ENCODE results near the gene NR6A1.

Gene NR6A1

DNA sequence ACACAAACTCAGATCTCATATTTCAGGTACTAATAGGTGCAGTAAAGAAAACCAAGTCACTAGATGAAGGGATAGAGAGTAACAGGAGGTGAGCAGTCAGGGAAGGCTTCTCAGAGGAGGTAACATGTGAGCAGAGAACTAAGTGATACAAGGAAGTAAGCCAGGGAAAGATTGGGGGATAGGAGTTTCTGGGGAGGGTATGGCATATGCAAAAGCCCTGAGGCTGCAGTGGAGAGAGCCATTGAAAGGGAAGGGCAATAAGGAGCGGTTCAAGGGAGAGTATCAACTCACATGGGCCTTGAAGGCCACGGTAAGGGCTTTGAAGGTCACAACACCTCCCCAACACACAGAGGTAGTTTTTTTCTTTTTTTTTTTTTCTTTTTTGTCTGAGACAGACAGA is 12.7 kb upstream of the NR6A1 start:
- Histone ChIP-seq H3K9me3 (ENCODE audit: control insufficient read depth, low read length) (no peaks in the 10 kb centered on the region), H4K8ac (ENCODE audit: low read length) (no peak overlapping the region), H3K23ac (ENCODE audit: low read length in 2 of 2) (no peak overlapping the region), H4K91ac (ENCODE audit: low read length) (no peak overlapping the region), H3K79me1 (replicated peaks; ENCODE audit: low read length, poor library complexity, severe bottlenecking) (peaks cover 14% of the 10 kb centered on the region), H3K36me3 (ENCODE audit: control insufficient read depth in 1 of 2, insufficient read depth in 2 of 2, low read depth in 1 of 2, low read length in 2 of 2) (peaks cover 8 to 14% of the 10 kb centered on the region in 2 experiments), H3K4me3 (ENCODE audit: insufficient read depth in 1 of 2, low read depth in 1 of 2, low read length in 2 of 2) (no peak overlapping the region), H3K27me3 (ENCODE audit: control insufficient read depth in 1 of 2, insufficient read depth in 1 of 2, low read length in 2 of 2) (no peaks in the 10 kb centered on the region), H3K27ac (ENCODE audit: low read length, poor library complexity, severe bottlenecking) (no peak overlapping the region), H3K4me2 (ENCODE audit: low read length, poor library complexity, severe bottlenecking) (no peak overlapping the region), H2BK5ac (ENCODE audit: low read depth, low read length, poor library complexity, severe bottlenecking) (no peak overlapping the region), H2BK12ac (ENCODE audit: low read length in 2 of 2) (no peak overlapping the region), H2AK5ac (ENCODE audit: low read length, severe bottlenecking) (peak overlapping the region; percentile 15), H3K4me1 (ENCODE audit: control insufficient read depth, insufficient read depth, low read depth, low read length) (peaks cover 29% of the 10 kb centered on the region), H3K9ac (ENCODE audit: low read length) (peak overlapping the region; percentile 45), H2AFZ (ENCODE audit: low read depth, low read length) (no peak overlapping the region), H3K18ac (ENCODE audit: low read depth in 1 of 2, low read length in 2 of 2) (no peak overlapping the region), H2BK15ac (ENCODE audit: low read depth, poor library complexity, severe bottlenecking) (no peak overlapping the region), H2BK120ac (ENCODE audit: low read depth, low read length) (no peak overlapping the region), H3K14ac (ENCODE audit: low read length in 2 of 2) (no peak overlapping the region), H3K4ac (ENCODE audit: low read depth in 1 of 2, low read length in 2 of 2) (no peak overlapping the region)
- no peak for DNase-seq
- no CpG with 5 or more reads among the region's 2 CpGs for WGBS

- H2BK12ac ChIP-seq (ENCODE audit: low read length in 2 of 2): no peak overlapping the region
- H3K9ac ChIP-seq (ENCODE audit: low read length): peak overlapping the region; percentile 41
- H2BK5ac ChIP-seq (ENCODE audit: low read depth, low read length, poor library complexity, severe bottlenecking): no peak overlapping the region
- 88% methylated on average over 7 of the region's 13 CpGs for WGBS
- no peak overlapping the region for H2BK120ac ChIP-seq (ENCODE audit: low read depth, low read length)
- peaks cover 33% of the 10 kb centered on the region for H3K4me1 ChIP-seq (ENCODE audit: control insufficient read depth, insufficient read depth, low read depth, low read length)
- H3K36me3 ChIP-seq (ENCODE audit: control insufficient read depth in 1 of 2, insufficient read depth in 2 of 2, low read depth in 1 of 2, low read length in 2 of 2): peaks cover 7 to 10% of the 10 kb centered on the region in 2 experiments
- no peak overlapping the region for H2AFZ ChIP-seq (ENCODE audit: low read depth, low read length)
- H3K27ac ChIP-seq (ENCODE audit: low read length, poor library complexity, severe bottlenecking): no peak overlapping the region
- no peak overlapping the region for H3K18ac ChIP-seq (ENCODE audit: low read depth in 1 of 2, low read length in 2 of 2)
- H3K4me2 ChIP-seq (ENCODE audit: low read length, poor library complexity, severe bottlenecking): no peak overlapping the region
- H3K23ac ChIP-seq (ENCODE audit: low read length in 2 of 2): no peak overlapping the region
- H3K4ac ChIP-seq (ENCODE audit: low read depth in 1 of 2, low read length in 2 of 2): no peak overlapping the region
- H3K9me3 ChIP-seq (ENCODE audit: control insufficient read depth, low read length): no peaks in the 10 kb centered on the region
- H2BK15ac ChIP-seq (ENCODE audit: low read depth, poor library complexity, severe bottlenecking): no peak overlapping the region
- H4K91ac ChIP-seq (ENCODE audit: low read length): no peak overlapping the region
- H2AK5ac ChIP-seq (ENCODE audit: low read length, severe bottlenecking): peak overlapping the region; percentile 5
- no peak overlapping the region for H3K4me3 ChIP-seq (ENCODE audit: insufficient read depth in 1 of 2, low read depth in 1 of 2, low read length in 2 of 2)
- H3K14ac ChIP-seq (ENCODE audit: low read length in 2 of 2): peak overlapping the region in 1 of 2 experiments; percentile 49
- H4K8ac ChIP-seq (ENCODE audit: low read length): no peak overlapping the region
- H3K79me1 ChIP-seq (replicated peaks; ENCODE audit: low read length, poor library complexity, severe bottlenecking): peaks cover 14% of the 10 kb centered on the region
- H3K27me3 ChIP-seq (ENCODE audit: control insufficient read depth in 1 of 2, insufficient read depth in 1 of 2, low read length in 2 of 2): no peaks in the 10 kb centered on the region
- no peak for DNase-seq
Observed at GRCh38 chr9:124782661-124783574, 11.8 kb upstream of the NR6A1 start.

DNA sequence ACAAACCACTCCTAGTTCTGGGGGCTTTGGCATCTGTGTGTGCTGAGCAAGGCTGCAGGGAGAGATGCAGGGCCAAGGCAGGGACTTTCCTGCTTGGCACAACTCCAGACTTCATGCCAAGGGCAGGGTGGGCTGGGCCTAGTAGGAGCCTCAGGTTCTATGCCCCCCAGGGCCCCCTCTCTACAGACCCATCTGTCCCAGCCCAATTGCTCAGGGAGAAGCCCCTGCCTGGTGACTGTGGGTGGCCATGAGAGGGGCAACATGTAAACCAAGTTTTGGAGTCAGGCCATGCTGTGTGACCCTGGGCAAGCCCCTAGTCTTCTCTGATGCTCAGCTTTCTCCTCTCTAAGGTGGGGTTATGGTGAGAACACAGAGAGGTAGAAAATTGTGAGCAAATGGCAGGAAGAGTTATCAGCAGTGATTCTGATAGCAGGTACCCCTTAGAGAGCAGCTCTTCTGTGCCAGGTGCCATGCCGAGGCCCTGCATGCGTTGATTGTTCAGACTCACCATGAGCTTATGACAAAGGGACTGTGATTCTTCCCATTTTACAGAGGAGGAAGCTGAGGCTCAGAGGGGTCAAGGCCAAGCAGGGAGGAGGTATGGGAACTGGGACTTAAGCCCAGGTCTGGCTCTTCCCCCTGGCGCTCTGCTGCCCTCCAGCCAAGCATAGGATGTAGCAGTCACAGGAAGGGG is 11.0 kb upstream of the NR6A1 start:
- H2BK5ac ChIP-seq (ENCODE audit: low read depth, low read length, poor library complexity, severe bottlenecking): no peak overlapping the region
- no peaks in the 10 kb centered on the region for H3K9me3 ChIP-seq (ENCODE audit: control insufficient read depth, low read length)
- H2BK120ac ChIP-seq (ENCODE audit: low read depth, low read length): no peak overlapping the region
- H3K23ac ChIP-seq (ENCODE audit: low read length in 2 of 2): no peak overlapping the region
- H4K91ac ChIP-seq (ENCODE audit: low read length): no peak overlapping the region
- H3K36me3 ChIP-seq (ENCODE audit: control insufficient read depth in 1 of 2, insufficient read depth in 2 of 2, low read depth in 1 of 2, low read length in 2 of 2): peaks cover 4 to 5% of the 10 kb centered on the region in 2 experiments
- H3K4me2 ChIP-seq (ENCODE audit: low read length, poor library complexity, severe bottlenecking): no peak overlapping the region
- H2AFZ ChIP-seq (ENCODE audit: low read depth, low read length): no peak overlapping the region
- no peak overlapping the region for H2BK12ac ChIP-seq (ENCODE audit: low read length in 2 of 2)
- H4K8ac ChIP-seq (ENCODE audit: low read length): no peak overlapping the region
- H3K4me3 ChIP-seq (ENCODE audit: insufficient read depth in 1 of 2, low read depth in 1 of 2, low read length in 2 of 2): no peak overlapping the region
- peaks cover 15% of the 10 kb centered on the region for H3K79me1 ChIP-seq (replicated peaks; ENCODE audit: low read length, poor library complexity, severe bottlenecking)
- no peak overlapping the region for H2BK15ac ChIP-seq (ENCODE audit: low read depth, poor library complexity, severe bottlenecking)
- 92% methylated on average over 3 of the region's 3 CpGs for WGBS
- H3K18ac ChIP-seq (ENCODE audit: low read depth in 1 of 2, low read length in 2 of 2): no peak overlapping the region
- DNase-seq: no peak
- no peak overlapping the region for H3K4ac ChIP-seq (ENCODE audit: low read depth in 1 of 2, low read length in 2 of 2)
- H3K9ac ChIP-seq (ENCODE audit: low read length): peak overlapping the region; percentile 41
- H2AK5ac ChIP-seq (ENCODE audit: low read length, severe bottlenecking): peak overlapping the region; percentile 39
- peaks cover 38% of the 10 kb centered on the region for H3K4me1 ChIP-seq (ENCODE audit: control insufficient read depth, insufficient read depth, low read depth, low read length)
- H3K27ac ChIP-seq (ENCODE audit: low read length, poor library complexity, severe bottlenecking): no peak overlapping the region
- peak overlapping the region in 1 of 2 experiments; percentile 71 for H3K14ac ChIP-seq (ENCODE audit: low read length in 2 of 2)
- H3K27me3 ChIP-seq (ENCODE audit: control insufficient read depth in 1 of 2, insufficient read depth in 1 of 2, low read length in 2 of 2): no peaks in the 10 kb centered on the region

DNA sequence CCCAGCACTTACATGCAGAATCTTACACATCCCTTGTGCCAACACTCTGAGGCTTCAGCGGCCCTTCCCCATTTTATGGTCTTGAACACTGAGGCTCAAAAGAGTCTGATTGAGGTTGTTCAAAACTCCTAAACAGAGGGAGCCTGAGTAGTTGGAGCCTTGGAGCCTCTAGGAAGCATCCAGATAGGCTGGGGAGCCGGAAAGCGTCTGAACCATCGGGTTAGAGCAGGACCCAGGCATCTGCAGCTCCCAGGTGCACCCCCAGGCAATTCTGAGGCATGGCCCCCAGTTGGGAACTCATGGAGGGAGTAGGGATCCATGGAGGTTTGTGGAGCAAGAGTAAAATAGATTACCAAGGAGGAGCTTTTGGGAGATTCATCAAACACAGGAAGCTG is 9.6 kb upstream of the NR6A1 start:
- Histone ChIP-seq H2BK5ac (ENCODE audit: low read depth, low read length, poor library complexity, severe bottlenecking) (no peak overlapping the region), H3K36me3 (ENCODE audit: control insufficient read depth in 1 of 2, insufficient read depth in 2 of 2, low read depth in 1 of 2, low read length in 2 of 2) (no peaks in the 10 kb centered on the region), H3K18ac (ENCODE audit: low read depth in 1 of 2, low read length in 2 of 2) (peak overlapping the region in 1 of 2 experiments; percentile 0), H3K23ac (ENCODE audit: low read length in 2 of 2) (no peak overlapping the region), H3K27me3 (ENCODE audit: control insufficient read depth in 1 of 2, insufficient read depth in 1 of 2, low read length in 2 of 2) (no peaks in the 10 kb centered on the region), H3K79me1 (replicated peaks; ENCODE audit: low read length, poor library complexity, severe bottlenecking) (peaks cover 17% of the 10 kb centered on the region), H3K4me2 (ENCODE audit: low read length, poor library complexity, severe bottlenecking) (no peak overlapping the region), H3K14ac (ENCODE audit: low read length in 2 of 2) (no peak overlapping the region), H3K4me1 (ENCODE audit: control insufficient read depth, insufficient read depth, low read depth, low read length) (peaks cover 40% of the 10 kb centered on the region), H3K4me3 (ENCODE audit: insufficient read depth in 1 of 2, low read depth in 1 of 2, low read length in 2 of 2) (no peak overlapping the region), H4K8ac (ENCODE audit: low read length) (no peak overlapping the region), H2AFZ (ENCODE audit: low read depth, low read length) (no peak overlapping the region), H3K9ac (ENCODE audit: low read length) (no peak overlapping the region), H2BK12ac (ENCODE audit: low read length in 2 of 2) (peak overlapping the region in 1 of 2 experiments; percentile 11), H2BK120ac (ENCODE audit: low read depth, low read length) (no peak overlapping the region), H2AK5ac (ENCODE audit: low read length, severe bottlenecking) (peak overlapping the region; percentile 90), H3K27ac (ENCODE audit: low read length, poor library complexity, severe bottlenecking) (no peak overlapping the region), H4K91ac (ENCODE audit: low read length) (no peak overlapping the region), H3K4ac (ENCODE audit: low read depth in 1 of 2, low read length in 2 of 2) (no peak overlapping the region), H2BK15ac (ENCODE audit: low read depth, poor library complexity, severe bottlenecking) (no peak overlapping the region), H3K9me3 (ENCODE audit: control insufficient read depth, low read length) (no peaks in the 10 kb centered on the region)
- WGBS: 98% methylated on average over 4 of the region's 4 CpGs
- DNase-seq: no peak
